ENCODE measurements around the gene CTCFL.

The CTCFL gene

GRCh38 chr20:57524511-57525176, at the start of gene CTCFL:
Gene CTCFL (minus strand): TSS chr20:57525140. CDS start chr20:57524205, 935 bp downstream.
- no peak for DNase-seq

GRCh38 chr20:57573894-57574293, 49.0 kb upstream of the CTCFL start:
- DNase-seq: no peak

DNA sequence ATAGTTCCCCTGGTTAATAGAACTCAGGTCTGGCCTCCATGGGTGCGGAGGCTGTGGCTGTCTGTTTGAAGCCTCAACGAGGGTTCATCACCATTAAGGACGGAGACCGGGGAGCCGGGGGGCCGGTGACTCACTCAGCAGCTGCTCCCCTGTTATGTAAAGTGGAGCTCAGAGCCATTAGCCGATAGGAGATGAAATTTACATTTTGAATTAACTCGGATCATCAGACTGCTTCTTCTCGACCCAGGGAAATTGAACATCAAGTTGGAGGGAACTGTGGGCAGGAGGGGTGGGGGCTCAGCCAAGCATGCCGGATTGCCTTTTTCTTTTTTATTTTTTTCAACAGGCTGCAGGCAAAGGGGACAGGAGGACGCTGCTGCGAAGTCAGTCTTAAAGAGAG, 48.3 kb upstream of the CTCFL start:
- no peak for DNase-seq

- no peak for DNase-seq
Measured at GRCh38 chr20:57571782-57572416, 47.0 kb upstream of the CTCFL start.

- DNase-seq: no peak
Measured at GRCh38 chr20:57570920-57571319, 46.0 kb upstream of the CTCFL start.

- DNase-seq: no peak
Measured at GRCh38 chr20:57570145-57570850, 45.4 kb upstream of the CTCFL start.

DNA sequence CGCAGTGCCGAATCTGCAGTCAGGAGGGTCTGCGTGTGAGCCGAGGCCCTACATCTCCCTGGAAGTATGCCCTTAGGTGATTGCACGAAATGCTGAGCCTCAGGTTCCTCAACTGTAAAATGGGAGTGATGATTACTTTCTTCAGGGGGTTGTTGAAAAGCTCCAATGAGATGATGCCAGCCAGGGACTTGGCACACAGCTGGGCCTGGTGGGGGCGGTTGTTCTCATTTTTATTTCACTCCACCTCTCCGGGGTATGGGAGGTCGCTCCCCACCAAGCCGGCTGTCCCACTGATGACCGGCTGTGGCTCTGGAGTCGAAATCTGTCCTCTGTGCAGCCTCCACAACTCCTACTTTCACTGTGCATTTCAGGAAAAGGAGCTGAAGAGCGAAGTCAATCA, 44.0 kb upstream of the CTCFL start:
- no peak for DNase-seq

GRCh38 chr20:57568088-57568896, 43.4 kb upstream of the CTCFL start:
- DNase-seq: no peak

DNA sequence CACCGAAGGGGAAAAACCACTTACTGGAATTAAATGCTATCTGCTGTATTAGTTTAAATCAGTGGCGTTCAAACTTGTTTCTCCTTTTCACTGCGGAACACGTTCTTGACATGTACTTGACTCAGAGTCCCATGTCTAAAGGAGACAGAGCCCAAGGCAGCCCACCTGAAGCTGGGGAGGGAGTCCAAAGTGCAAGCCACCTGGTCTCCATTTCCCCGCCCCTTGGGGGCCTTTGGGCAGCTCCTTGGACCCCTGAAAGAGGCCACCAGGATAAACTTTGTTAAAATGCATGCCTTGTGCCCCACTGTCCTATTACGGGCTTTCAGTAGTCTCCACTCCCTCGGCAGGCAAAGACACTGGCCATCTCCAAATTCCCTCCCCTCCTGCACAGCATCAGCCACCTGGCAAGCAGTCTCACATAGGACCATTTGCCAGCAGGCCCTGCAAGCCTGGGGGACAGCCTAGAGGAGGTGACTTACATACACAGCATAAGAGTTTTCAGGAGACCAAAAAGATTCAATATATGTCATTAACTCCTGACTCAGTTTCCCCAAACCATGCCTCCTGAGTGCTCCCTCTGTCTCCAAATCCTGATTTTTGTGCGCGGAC, 42.6 kb upstream of the CTCFL start:
- no peak for DNase-seq

- no peak for DNase-seq
Measured at GRCh38 chr20:57566803-57567459, 42.0 kb upstream of the CTCFL start.

DNA sequence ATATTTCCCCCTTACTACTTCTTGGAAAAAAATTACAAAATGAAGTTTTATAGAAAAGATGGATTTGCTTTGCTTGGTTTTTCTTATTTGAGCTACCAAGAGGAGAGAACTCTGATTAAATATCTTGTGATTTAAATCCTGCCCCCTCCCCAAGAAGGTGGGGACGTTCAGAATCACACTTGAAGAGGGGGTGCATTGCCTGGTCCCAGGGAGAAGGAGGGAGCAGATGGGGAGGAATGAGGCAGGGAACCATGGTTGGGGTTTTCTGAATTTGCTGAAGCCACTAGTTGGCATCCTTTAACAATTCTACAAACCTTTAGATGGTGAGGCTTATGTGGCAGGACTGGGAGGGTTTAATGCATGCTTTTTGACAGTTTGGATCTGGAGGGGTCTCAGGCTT, 41.5 kb upstream of the CTCFL start:
- DNase-seq: no peak

- DNase-seq: no peak
Measured at GRCh38 chr20:57564951-57565642, 40.2 kb upstream of the CTCFL start.

DNA sequence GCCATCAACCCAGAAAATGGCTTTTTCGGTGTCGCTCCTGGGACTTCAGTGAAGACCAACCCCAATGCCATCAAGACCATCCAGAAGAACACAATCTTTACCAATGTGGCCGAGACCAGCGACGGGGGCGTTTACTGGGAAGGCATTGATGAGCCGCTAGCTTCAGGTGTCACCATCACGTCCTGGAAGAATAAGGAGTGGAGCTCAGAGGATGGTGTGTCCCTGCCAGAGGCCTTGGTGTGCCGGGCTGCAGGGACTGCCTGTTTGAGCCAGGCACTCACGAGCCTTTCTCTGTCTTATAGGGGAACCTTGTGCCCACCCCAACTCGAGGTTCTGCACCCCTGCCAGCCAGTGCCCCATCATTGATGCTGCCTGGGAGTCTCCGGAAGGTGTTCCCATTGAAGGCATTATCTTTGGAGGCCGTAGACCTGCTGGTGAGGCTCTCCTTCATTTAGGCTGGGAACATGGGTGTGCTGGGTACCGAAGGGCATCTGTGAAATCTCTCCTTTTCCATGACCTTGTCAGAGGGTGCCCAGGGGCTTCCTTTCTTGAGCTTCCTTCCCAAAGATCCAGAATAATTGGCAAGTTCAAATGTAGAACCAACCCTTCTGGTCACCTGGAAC, 39.4 kb upstream of the CTCFL start:
- no peak for DNase-seq

GRCh38 chr20:57563522-57563921, 38.6 kb upstream of the CTCFL start:
- DNase-seq: no peak

DNA sequence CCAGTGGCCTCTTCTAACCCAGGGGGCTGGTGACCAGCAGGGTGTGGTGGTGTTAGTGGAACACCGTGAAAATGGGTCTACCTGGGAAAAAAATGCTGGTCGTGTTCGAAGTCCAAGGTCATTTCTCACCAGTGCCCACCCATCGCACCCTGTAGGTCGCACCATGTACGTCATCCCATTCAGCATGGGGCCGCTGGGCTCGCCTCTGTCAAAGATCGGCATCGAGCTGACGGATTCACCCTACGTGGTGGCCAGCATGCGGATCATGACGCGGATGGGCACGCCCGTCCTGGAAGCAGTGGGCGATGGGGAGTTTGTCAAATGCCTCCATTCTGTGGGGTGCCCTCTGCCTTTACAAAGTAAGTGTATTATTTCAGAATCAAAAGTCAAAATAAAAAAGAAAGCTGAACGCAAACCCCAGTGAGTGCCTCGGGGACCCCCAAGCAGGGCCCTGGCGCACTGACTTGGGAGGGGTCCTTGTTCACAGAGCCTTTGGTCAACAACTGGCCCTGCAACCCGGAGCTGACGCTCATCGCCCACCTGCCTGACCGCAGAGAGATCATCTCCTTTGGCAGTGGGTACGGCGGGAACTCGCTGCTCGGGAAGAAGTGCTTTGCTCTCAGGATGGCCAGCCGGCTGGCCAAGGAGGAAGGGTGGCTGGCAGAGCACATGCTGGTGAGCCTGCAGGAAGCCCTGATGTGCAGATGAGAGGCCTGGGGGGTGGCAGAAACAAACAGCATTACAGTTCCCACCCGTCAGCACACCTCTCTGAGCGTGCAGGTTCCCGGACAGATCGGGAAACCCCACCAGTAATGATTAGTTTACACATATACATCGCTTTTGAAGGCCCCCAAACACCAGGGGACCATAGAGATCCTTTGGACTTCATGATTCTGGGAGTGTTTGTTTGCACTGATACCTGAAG, 37.9 kb upstream of the CTCFL start:
- no peak for DNase-seq

DNA sequence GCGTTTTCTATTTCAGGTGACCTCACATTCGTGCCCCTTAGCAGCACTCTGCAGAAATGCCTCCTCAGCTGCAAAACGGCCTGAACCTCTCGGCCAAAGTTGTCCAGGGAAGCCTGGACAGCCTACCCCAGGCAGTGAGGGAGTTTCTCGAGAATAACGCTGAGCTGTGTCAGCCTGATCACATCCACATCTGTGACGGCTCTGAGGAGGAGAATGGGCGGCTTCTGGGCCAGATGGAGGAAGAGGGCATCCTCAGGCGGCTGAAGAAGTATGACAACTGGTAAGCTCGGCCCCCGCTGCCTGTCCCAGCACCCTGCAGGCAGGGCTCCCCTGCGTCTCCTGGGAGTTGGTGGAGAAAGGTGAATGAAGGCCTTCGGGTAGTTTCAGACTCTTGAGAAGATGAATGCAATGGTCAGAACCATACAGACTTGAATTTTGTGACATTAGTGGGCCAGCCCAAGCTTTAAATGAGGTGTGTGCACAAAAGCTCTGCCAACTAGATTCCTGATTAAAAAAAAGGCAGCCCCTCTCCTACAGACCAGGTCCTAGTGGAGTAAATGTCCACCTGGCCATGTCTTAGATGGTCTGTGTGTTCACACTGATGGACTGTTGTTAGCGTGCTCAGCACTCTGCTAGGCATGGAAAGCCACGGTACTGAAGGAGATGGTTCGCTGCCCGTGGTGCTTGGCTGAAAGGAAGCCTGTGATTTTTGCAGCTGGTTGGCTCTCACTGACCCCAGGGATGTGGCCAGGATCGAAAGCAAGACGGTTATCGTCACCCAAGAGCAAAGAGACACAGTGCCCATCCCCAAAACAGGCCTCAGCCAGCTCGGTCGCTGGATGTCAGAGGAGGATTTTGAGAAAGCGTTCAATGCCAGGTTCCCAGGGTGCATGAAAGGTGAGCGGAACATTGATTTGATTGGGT, 36.7 kb upstream of the CTCFL start:
- no peak for DNase-seq

- DNase-seq: no peak
Measured at GRCh38 chr20:57560554-57561355, 35.8 kb upstream of the CTCFL start, which contains the start of gene PCK1. Gene PCK1 (plus strand): TSS chr20:57561110. CDS start chr20:57561412, 302 bp downstream.
